DMS 273 (cell line): ENCODE measurements around the gene CENATAC.
A peak's percentile ranks its signal among the peaks of the same experiment; 100 is the strongest.
"Not testable (repeated sequence)": the region's sequence is repeated elsewhere in the genome, so short reads cannot be mapped to it uniquely, and the experiment has no call there.

ENCODE experiments used
- DNase-seq: peaks from one replicate; lab custom pipeline; 2025; ENCODE audit not compliant: unreplicated experiment; lab: John Stamatoyannopoulos, UW

CENATAC gene

DNA sequence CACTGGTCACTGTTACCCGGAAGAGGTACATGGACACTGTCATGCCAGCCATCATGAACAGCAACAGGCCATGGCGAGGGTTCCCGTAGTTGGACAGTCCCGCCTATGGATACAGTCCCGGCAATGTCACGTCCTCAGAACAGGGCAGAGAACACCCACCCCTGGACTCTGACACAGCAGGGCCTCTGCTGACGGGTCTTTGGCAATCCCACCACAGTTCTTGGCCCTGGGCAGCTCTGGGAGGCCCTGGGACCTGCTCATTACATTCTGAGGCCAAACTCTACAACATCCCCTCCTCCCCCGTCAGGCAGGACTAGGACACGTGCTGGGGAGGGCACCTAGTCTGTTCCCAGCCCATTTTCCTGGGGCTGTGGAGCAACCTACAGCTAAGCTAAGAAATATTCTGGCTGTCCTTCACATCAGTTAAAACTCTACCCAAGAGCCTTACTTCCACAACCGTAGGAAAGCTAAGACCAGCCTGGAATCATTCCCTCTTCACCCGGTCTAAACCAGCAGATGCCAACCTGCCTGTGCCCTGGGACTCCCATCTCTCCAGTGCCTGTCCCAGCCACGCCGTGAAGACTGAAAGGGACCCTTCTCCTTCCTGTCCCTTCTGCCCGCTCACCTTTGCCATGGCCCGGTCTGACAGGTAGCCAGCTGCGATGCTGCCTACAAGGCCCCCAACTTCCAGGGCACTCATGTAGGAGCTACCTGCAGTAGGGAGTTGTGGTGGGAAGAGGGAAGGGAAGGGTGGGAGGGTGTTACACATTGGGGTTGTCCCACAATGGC is 28.2 kb downstream of the CENATAC start:
- DNase-seq = no peak

DNA sequence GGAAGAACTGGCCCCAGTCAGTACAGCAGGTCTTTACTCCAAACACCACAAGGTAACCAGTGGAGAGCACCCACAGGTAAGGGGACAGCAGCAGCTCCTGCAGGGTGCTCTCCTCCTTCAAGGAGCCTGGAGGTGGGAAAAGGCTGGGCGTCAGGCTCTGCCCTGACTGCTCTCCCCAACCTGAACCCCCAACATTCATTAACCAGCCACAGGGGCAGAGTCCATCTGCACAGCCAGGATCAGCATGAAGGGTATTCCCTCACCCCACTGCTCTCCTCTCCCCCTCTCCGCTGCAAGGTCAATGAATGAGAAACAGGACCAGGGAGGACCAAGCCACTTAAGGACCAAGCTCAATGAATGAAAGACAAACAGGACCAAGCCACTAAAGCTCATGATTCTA is 29.0 kb downstream of the CENATAC start:
- no peak for DNase-seq

DNA sequence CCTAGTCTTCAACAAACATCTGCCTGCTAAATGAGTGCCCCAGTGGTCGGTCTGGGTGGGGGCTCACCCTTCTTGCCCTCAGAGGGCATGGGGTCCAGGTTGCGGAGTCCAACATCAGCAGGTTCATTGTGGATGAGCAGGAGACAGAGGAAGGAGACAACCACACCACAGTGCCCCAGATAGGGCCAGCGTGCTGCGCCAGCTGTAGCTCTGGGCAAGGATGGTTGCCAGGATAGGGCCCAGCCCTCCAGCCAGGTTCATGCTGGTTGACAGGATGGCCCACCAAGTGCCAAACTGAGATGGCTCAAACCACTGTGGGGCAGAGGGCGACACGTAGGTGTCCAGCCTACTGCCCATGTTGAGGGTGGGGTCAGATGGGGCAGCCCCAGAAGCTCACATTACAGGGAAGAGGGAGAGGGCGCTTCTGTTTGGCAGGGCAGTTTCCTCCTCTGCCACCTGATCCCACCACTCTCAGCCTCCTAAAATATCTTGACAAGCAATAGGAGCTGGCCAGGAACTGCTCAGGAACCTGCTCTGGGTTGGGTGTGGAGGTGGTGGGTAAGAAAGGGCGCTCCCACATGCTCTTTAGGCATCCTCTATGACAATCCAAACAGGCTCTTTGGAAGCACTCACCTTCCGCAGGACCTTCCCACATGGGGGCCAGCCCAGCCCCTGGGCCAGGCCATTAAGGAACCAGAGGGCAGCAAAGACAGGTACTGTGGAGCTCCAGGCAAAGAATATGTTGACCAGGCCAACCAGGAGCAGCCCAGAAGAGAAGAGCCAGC is 29.8 kb downstream of the CENATAC start:
- DNase-seq = no peak

DNA sequence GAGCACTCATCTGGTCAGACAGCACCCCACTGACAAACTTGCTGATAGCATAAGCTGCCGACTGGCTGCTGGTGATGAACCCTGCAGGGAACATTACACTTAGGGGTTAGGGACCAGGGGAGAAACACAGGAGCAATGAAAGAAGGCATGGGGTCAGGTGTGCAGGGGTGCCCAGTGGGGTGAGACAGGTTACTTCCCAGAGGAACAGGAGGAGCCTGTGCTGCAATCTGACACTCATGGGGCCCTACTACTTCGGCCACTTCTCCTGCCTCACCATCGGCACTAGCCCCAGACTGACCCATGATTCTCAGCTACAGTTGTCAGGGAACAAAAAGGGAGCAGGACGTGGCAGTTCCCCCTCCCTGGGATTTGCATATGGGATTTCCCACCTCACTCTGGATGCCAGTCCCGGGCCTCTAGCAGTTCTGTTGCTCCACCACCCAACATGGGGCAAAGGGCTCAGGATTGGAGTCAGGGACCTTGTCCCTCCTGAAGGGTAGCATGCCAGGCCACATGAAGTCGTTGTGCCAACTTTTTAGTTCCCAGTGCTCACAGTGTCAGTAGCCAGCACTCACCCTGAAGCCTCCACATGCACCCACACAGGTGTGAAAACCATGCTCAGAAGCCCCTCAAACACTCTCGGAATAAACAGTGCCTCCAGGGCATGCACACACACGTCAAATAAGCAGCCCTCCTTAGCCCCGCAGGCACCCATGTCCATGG is 30.6 kb downstream of the CENATAC start:
- DNase-seq = no peak

GRCh38 chr11:119029069-119029339 is 31.1 kb downstream of the CENATAC start:
- no peak for DNase-seq

GRCh38 chr11:119029340-119030028 is 31.5 kb downstream of the CENATAC start:
- no peak for DNase-seq

DNA sequence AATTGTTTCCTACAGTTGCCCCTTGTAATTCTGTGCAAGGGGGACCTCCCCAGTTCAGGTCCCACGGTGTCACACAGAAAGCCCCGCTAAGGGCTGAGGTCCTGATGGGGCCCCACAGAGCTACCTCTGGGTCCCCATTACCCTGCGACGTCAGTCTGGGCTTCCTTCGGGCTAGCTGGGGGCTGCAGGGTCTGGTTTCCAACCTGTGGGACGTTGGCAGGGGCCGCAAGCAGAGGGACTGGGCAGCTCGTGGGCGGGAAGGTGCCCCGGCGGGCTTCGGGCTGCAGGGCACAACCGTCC is 32.0 kb downstream of the CENATAC start:
- no peak for DNase-seq

GRCh38 chr11:119030329-119031047 is 32.5 kb downstream of the CENATAC start, which contains the start of gene SLC37A4:
SLC37A4 (minus strand) TSS chr11:119030877.
- peak; percentile 98 for DNase-seq

DNA sequence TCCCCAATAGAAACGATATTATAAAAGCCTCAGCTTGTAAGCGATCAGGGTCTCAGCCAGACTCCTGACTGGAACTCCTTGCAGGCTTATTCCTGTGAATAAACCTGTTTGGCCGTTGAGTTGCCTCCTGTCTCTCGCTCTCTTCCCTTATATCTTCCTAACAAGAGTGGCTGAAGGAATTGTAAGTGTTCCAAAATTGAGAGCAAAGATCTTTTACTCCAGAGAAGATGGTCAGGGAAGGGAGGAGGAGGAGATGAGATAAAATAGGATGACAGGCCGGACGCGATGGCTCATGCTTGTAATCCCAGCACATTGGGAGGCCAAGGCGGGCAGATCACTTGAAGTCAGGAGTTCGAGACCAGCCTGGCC is 34.0 kb downstream of the CENATAC start:
- no peak for DNase-seq

DNA sequence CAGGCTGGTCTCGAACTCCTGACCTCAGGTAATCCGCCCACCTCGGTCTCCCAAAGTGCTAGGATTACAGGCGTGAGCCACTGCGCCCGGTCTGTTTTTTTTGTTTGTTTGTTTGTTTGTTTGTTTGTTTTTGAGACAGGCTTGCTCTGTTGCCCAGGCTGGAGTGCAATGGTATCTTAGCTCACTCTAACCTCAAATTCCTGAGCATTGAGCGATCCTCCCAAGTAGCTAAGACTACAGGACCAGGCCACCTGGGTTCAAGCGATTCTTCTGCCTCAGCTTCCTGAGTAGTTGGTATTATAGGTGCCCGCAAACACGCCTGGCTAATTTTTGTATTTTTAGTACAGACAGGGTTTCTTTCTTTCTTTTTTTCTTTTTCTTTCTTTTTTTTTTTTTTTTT is 35.5 kb downstream of the CENATAC start:
- DNase-seq = not testable (repeated sequence)

DNA sequence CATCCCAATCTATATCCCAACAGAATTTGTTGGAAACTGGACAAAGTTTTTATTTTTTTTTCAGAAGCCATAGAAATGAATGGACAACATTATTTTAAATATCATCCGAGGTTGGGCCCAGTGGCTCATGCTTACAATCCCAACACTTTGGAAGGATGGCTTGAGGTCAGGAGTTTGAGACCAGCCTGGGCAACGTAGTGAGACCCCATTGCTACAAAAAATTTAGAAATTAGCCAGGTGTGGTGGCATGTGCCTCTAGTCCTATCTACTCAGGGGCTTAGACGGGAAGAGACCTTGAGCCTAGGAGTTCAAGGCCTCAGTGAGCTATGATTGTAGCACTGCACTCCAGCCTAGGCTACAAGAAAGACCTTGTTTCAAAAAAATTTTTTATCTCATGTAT is 36.9 kb downstream of the CENATAC start:
- DNase-seq = no peak

GRCh38 chr11:119038884-119039283 is 40.9 kb downstream of the CENATAC start:
- no peak for DNase-seq

DNA sequence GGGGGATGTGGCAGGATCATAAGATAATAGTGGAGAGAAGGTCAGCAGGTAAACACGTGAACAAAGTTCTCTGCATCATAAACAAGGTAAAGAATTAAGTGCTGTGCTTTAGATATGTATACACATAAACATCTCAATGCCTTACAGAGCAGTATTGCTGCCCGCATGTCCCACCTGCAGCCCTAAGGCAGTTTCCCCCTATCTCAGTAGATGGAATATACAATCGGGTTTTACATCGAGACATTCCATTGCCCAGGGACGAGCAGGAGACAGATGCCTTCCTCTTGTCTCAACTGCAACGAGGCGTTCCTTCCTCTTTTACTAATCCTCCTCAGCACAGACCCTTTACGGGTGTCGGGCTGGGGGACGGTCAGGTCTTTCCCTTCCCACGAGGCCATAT is 41.5 kb downstream of the CENATAC start:
- DNase-seq = not testable (repeated sequence)

GRCh38 chr11:119041821-119042514 is 44.0 kb downstream of the CENATAC start:
- DNase-seq = no peak

GRCh38 chr11:119042927-119043326 is 45.0 kb downstream of the CENATAC start:
- DNase-seq = no peak

DNA sequence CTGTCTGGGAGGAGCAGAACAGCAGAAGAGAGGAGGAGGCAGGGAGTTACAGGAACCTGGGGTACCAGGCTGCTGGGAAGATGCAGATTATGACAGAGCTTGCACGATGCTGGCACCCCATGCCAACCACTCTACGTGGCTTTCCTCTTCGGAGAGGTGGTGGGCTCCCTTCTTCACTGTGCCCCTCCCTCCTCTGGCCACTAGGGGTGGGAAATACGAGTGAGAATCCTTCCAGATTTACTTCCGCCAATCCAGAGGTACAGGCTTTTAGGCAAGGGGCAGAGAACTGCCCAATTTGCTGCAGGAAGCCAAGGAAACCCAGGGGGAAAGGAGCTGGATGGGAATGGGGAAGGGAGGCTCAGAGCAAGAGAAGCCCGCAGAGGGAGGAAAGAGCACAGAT is 46.8 kb downstream of the CENATAC start:
- DNase-seq = peak; percentile 29

GRCh38 chr11:119046489-119046888 is 48.6 kb downstream of the CENATAC start:
- DNase-seq = no peak

GRCh38 chr11:119047205-119047604 is 49.3 kb downstream of the CENATAC start:
- DNase-seq = no peak

DNA sequence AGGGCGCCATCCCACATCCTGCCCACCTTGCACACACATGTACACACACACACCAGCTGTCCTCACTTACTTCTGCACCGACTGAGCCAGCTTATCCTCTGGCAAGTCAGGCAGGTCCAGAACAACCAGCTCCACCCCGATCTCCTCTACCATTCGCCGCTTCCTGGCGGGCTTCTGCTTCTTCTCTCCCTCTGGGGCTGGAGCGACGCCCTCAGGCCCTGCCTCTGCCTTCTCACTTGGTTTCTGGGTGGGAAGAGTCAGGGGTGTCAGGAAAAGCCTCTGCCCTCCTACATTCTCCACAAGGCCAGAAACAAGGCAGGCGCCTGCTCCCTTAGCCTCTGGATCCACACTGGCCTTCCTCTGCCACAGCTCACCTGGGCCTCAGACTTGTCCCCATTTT is 50.7 kb downstream of the CENATAC start:
- no peak for DNase-seq

GRCh38 chr11:119049081-119049480 is 51.1 kb downstream of the CENATAC start:
- DNase-seq = no peak
